ENCODE measurements around the gene SPAG7.

DNA sequence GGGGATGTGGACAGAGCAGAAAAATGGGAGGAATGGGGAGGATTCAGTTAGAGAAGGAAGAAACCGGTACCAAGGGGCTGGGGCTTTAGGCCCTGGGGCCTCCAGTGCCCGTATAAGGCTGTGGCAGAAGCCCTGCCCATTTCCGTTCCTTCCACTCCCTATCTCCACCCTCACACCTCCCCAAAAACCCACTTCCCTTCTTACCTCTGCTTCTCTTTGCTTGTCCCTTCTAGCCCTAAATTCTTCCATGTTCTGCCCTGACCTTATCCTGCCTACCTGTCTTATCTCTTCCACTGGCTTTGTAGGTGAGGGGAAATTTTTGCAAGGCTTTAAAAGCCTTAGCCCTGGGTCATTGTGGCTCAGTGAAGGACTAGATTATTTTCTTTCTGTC lies 23.5 kb downstream of the SPAG7 start:
- TF ChIP-seq, protein P1, sequence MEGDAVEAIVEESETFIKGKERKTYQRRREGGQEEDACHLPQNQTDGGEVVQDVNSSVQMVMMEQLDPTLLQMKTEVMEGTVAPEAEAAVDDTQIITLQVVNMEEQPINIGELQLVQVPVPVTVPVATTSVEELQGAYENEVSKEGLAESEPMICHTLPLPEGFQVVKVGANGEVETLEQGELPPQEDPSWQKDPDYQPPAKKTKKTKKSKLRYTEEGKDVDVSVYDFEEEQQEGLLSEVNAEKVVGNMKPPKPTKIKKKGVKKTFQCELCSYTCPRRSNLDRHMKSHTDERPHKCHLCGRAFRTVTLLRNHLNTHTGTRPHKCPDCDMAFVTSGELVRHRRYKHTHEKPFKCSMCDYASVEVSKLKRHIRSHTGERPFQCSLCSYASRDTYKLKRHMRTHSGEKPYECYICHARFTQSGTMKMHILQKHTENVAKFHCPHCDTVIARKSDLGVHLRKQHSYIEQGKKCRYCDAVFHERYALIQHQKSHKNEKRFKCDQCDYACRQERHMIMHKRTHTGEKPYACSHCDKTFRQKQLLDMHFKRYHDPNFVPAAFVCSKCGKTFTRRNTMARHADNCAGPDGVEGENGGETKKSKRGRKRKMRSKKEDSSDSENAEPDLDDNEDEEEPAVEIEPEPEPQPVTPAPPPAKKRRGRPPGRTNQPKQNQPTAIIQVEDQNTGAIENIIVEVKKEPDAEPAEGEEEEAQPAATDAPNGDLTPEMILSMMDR (IDR thresholded peaks at IDR 0.05 in 4 of 5, conservative IDR thresholded peaks at IDR 0.05 in 1 of 5): no peak
- no peak for TF ChIP-seq POLR2A (IDR thresholded peaks at IDR 0.05)

All from gastrocnemius medialis (tissue), 4 donors.